BJ (cell line): ENCODE results near the gene SAT2. TPM values are rescaled to one million over a fixed set of nuclear protein-coding genes. Genes with fewer than 3 reads are reported as not detected.

Experiments
- CTCF ChIA-PET: fragments of 350-600 bp; formaldehyde crosslinking; extraction: SDS; loops from one replicate; lab custom pipeline; 2021; ENCODE audit warnings: antibody characterized with exemption, inconsistent platforms; lab: Yijun Ruan, JAX
- POLR2A ChIA-PET: fragments of 300-600 bp; sonication (Branson Sonifier 250); formaldehyde crosslinking; extraction: SDS; loops from one replicate; lab custom pipeline; 2021; ENCODE audit warnings: antibody characterized with exemption; lab: Charles Lee
- DNase-seq: peaks from one replicate; pipeline ENCODE4 v3.0.0-alpha.2; 2011; ENCODE audit warnings: low read depth
- H3K27me3 ChIP-seq: 2 replicates; pipeline ENCODE4 v1.6.0; 2011; ENCODE audit warnings: low read length; ENCODE audit not compliant: control insufficient read depth, insufficient read depth
- H3K36me3 ChIP-seq: 2 replicates; pipeline ENCODE4 v1.5.1; 2011; ENCODE audit warnings: low read length; ENCODE audit not compliant: control insufficient read depth, insufficient read depth
- H3K4me3 ChIP-seq: 2 replicates; pipeline ENCODE4 v1.5.1; 2011; ENCODE audit warnings: low read depth, mild to moderate bottlenecking, control low read depth, low read length
- polyA plus RNA-seq: library from polyadenylated mRNA; depleted of rRNA; stranded (reverse); fragments of >200 nt; gene quantifications from 2 replicates; pipeline ENCODE4 v1.2.3, GENCODE V29; 2011; rRNA removed
- small RNA-seq: library from RNA; depleted of rRNA; stranded (forward); fragments of <200 nt; gene quantifications from one replicate; pipeline ENCODE3, GENCODE V24; 2012; ENCODE audit warnings: low replicate concordance, low read depth; ENCODE audit not compliant: insufficient read length
- TF ChIP-seq, protein P1 (sequence below): IDR thresholded peaks from 2 replicates; pipeline ENCODE4 v1.5.1; 2011; ENCODE audit warnings: low read depth, mild to moderate bottlenecking, control low read depth, inconsistent platforms, low read length, moderate library complexity; ENCODE audit not compliant: insufficient read depth

The SAT2 gene
- polyA plus RNA-seq, 1 experiment: 33.9 TPM

DNA sequence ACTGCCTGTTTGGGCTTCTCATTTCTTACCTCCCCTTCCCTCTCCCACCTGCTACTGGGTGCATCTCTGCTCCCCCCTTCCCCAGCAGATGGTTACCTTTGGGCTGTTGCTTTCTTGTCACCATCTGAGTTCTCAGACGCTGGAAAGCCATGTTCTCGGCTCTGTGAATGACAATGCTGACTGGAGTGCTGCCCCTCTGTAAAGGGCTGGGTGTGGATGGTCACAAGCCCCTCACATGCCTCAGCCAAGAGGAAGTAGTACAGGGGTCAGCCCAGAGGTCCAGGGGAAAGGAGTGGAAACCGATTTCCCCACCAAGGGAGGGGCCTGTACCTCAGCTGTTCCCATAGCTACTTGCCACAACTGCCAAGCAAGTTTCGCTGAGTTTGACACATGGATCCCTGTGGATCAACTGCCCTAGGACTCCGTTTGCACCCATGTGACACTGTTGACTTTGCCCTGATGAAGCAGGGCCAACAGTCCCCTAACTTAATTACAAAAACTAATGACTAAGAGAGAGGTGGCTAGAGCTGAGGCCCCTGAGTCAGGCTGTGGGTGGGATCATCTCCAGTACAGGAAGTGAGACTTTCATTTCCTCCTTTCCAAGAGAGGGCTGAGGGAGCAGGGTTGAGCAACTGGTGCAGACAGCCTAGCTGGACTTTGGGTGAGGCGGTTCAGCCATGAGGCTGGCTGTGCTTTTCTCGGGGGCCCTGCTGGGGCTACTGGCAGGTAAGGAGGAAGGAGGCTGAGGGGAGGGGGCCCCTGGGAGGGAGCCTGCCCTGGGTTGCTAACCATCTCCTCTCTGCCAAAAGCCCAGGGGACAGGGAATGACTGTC, 48.4 kb downstream of the SAT2 start, which contains the start of gene CD68:
Gene CD68, plus strand, starts transcription at position 638 of the 833 bp plus-strand sequence. Its CDS starts 40 bp downstream, at position 678.
- ChIA-PET POLR2A (no interaction called here), CTCF (interaction anchor here (1.2 to 2.7 kb wide), 3 partner anchors 8 to 108 kb away, joined by 4 to 22 read pairs (median 4); partner anchors contain the start of genes SOX15 and TP53)
- Histone ChIP-seq H3K36me3 (peaks cover 34% of the 10 kb centered on the region), H3K27me3 (no peaks in the 10 kb centered on the region), H3K4me3 (peak within 1 kb of the TSS; percentile 6; the same call in 1 of the 2 replicates)
- TF ChIP-seq, protein P1, sequence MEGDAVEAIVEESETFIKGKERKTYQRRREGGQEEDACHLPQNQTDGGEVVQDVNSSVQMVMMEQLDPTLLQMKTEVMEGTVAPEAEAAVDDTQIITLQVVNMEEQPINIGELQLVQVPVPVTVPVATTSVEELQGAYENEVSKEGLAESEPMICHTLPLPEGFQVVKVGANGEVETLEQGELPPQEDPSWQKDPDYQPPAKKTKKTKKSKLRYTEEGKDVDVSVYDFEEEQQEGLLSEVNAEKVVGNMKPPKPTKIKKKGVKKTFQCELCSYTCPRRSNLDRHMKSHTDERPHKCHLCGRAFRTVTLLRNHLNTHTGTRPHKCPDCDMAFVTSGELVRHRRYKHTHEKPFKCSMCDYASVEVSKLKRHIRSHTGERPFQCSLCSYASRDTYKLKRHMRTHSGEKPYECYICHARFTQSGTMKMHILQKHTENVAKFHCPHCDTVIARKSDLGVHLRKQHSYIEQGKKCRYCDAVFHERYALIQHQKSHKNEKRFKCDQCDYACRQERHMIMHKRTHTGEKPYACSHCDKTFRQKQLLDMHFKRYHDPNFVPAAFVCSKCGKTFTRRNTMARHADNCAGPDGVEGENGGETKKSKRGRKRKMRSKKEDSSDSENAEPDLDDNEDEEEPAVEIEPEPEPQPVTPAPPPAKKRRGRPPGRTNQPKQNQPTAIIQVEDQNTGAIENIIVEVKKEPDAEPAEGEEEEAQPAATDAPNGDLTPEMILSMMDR: no peak
- DNase-seq: peak; percentile 76

GRCh38 chr17:7577327-7578199, 50.1 kb downstream of the SAT2 start:
- TF ChIP-seq, protein P1: no peak
- H3K4me3 ChIP-seq: no peak overlapping the region
- no peaks in the 10 kb centered on the region for H3K27me3 ChIP-seq
- peaks cover 39% of the 10 kb centered on the region for H3K36me3 ChIP-seq
- DNase-seq: no peak
- POLR2A ChIA-PET: no interaction called here
- CTCF ChIA-PET: interaction anchor here (4.5 kb wide), 1 partner anchor 11 kb away, joined by 29 read pairs; the partner anchor contains the start of gene SOX15

DNA sequence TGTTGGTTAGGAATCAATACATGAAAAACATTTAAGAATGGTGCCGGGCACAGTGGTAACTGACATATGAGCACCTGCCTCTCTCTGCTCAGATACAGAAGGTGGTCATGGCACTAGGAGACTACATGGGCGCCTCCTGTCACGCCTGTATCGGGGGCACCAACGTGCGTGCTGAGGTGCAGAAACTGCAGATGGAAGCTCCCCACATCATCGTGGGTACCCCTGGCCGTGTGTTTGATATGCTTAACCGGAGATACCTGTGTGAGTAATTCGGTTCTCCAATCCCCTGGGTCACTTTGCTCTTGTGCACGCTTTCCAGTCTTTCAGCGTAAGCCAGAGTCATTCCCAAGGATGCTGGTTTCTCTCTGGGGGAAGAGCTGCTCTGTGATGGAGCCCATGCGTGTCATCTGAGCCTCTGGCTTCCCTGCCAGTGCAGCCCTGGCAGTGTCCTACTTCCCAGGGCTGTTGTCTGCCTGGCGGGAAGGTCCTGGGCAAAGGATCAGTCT, 51.1 kb downstream of the SAT2 start:
- no peak for DNase-seq
- POLR2A ChIA-PET: no interaction called here
- CTCF ChIA-PET: interaction anchor here (1.0 to 4.5 kb wide), 3 partner anchors 13 to 111 kb away, joined by 5 to 29 read pairs (median 6); partner anchors contain the start of genes SOX15 and TP53
- TF ChIP-seq, protein P1: no peak
- Histone ChIP-seq H3K36me3 (peaks cover 39% of the 10 kb centered on the region), H3K4me3 (no peak overlapping the region), H3K27me3 (no peaks in the 10 kb centered on the region)

Small RNA genes lying within 50 kb of the gene (small RNA-seq; reads per million reads assigned to genes)
- gene CD68 (not detected), gene SNORD10 (not detected)

Other genes with a start within 250 kb of the SAT2 start
- gene TNK1, start 246.7 kb downstream of the SAT2 start, polyA plus RNA-seq: 1.7 and 2.2 TPM in 2 replicates
- gene PLSCR3, start 233.3 kb downstream of the SAT2 start, polyA plus RNA-seq: 40.1 and 76.1 TPM in 2 replicates
- gene TMEM256, start 223.7 kb downstream of the SAT2 start, polyA plus RNA-seq: 65.4 and 101 TPM in 2 replicates
- gene NLGN2, start 220.0 kb downstream of the SAT2 start, polyA plus RNA-seq: 6.0 and 8.5 TPM in 2 replicates
- not detected in 2 replicates for gene SPEM1, start 207.5 kb downstream of the SAT2 start, polyA plus RNA-seq
- not detected in 2 replicates for gene SPEM2, start 202.2 kb downstream of the SAT2 start, polyA plus RNA-seq
- gene SPEM3, start 199.0 kb downstream of the SAT2 start, polyA plus RNA-seq: not detected in 2 replicates
- gene TMEM102, start 192.4 kb downstream of the SAT2 start, polyA plus RNA-seq: 1.8 and 3.0 TPM in 2 replicates
- 0.50 and 0.98 TPM in 2 replicates for gene FGF11, start 188.3 kb downstream of the SAT2 start, polyA plus RNA-seq
- gene CHRNB1, start 182.8 kb downstream of the SAT2 start, polyA plus RNA-seq: 6.8 and 7.4 TPM in 2 replicates
- gene ZBTB4, start 148.2 kb downstream of the SAT2 start, polyA plus RNA-seq: 23.6 and 25.9 TPM in 2 replicates
- gene SLC35G6, start 146.4 kb downstream of the SAT2 start, polyA plus RNA-seq: not detected in 2 replicates
- 21.5 and 27.7 TPM in 2 replicates for gene POLR2A, start 143.5 kb downstream of the SAT2 start, polyA plus RNA-seq
- gene TNFSF12, start 78.8 kb downstream of the SAT2 start, polyA plus RNA-seq: 29.2 and 49.5 TPM in 2 replicates
- 2.0 and 2.4 TPM in 2 replicates for gene TNFSF13, start 69.1 kb downstream of the SAT2 start, polyA plus RNA-seq
- 69.8 and 72.2 TPM in 2 replicates for gene SENP3, start 65.9 kb downstream of the SAT2 start, polyA plus RNA-seq
- 58.2 and 93.2 TPM in 2 replicates for gene CD68, start 48.2 kb downstream of the SAT2 start, polyA plus RNA-seq
- 142 and 174 TPM in 2 replicates for gene MPDU1, start 44.0 kb downstream of the SAT2 start, polyA plus RNA-seq
- gene SOX15, start 37.7 kb downstream of the SAT2 start, polyA plus RNA-seq: 0.34 and 0.49 TPM in 2 replicates
- gene FXR2, start 12.9 kb downstream of the SAT2 start, polyA plus RNA-seq: 33.6 and 46.2 TPM in 2 replicates
- gene SHBG, start 2.3 kb upstream of the SAT2 start, polyA plus RNA-seq: 0.85 and 1.2 TPM in 2 replicates
- gene ATP1B2, start 23.1 kb upstream of the SAT2 start, polyA plus RNA-seq: not detected in 2 replicates
- 27.6 and 48.4 TPM in 2 replicates for gene TP53, start 59.7 kb upstream of the SAT2 start, polyA plus RNA-seq
- gene WRAP53, start 60.7 kb upstream of the SAT2 start, polyA plus RNA-seq: 5.8 and 7.9 TPM in 2 replicates
- 4.9 and 5.3 TPM in 2 replicates for gene EFNB3, start 77.4 kb upstream of the SAT2 start, polyA plus RNA-seq
- gene DNAH2, start 89.9 kb upstream of the SAT2 start, polyA plus RNA-seq: 0.09 and 0.10 TPM in 2 replicates
- gene KDM6B, start 206.4 kb upstream of the SAT2 start, polyA plus RNA-seq: 0.91 and 1.2 TPM in 2 replicates
- gene TMEM88, start 227.2 kb upstream of the SAT2 start, polyA plus RNA-seq: 0.25 and 0.29 TPM in 2 replicates
- gene NAA38, start 229.7 kb upstream of the SAT2 start, polyA plus RNA-seq: 74.9 and 82.7 TPM in 2 replicates
- 6.7 and 7.9 TPM in 2 replicates for gene CYB5D1, start 230.2 kb upstream of the SAT2 start, polyA plus RNA-seq